ENCODE data around the gene MLF2. TPM values are rescaled to one million over a fixed set of nuclear protein-coding genes. Genes with fewer than 3 reads are reported as not detected.

MLF2 gene
- total and polyA plus RNA-seq, 2 of the 13 experiments (the other 11 are each of a cell fraction or from before 2014, with no cell fraction given): 88.1 to 167 TPM

- TF ChIP-seq, protein P1, sequence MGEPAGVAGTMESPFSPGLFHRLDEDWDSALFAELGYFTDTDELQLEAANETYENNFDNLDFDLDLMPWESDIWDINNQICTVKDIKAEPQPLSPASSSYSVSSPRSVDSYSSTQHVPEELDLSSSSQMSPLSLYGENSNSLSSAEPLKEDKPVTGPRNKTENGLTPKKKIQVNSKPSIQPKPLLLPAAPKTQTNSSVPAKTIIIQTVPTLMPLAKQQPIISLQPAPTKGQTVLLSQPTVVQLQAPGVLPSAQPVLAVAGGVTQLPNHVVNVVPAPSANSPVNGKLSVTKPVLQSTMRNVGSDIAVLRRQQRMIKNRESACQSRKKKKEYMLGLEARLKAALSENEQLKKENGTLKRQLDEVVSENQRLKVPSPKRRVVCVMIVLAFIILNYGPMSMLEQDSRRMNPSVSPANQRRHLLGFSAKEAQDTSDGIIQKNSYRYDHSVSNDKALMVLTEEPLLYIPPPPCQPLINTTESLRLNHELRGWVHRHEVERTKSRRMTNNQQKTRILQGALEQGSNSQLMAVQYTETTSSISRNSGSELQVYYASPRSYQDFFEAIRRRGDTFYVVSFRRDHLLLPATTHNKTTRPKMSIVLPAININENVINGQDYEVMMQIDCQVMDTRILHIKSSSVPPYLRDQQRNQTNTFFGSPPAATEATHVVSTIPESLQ (CRISPR knock-in tag; conservative IDR thresholded peaks at IDR 0.05): 0 out of 2 replicates have a peak, but pooled peaks have one; percentile 54
- TF ChIP-seq HDAC1 (CRISPR knock-in tag; IDR thresholded peaks at IDR 0.05): peak; percentile 87
- peak; percentile 74 for TF ChIP-seq NR2F2 (IDR thresholded peaks at IDR 0.05; ENCODE audit: borderline replicate concordance, low read depth)
- TF ChIP-seq SIN3A (IDR thresholded peaks at IDR 0.05; ENCODE audit: borderline replicate concordance, low read depth, low read length): no peak
- no peak; the same call in 1 of the 2 replicates for TF ChIP-seq MBD4 (IDR thresholded peaks at IDR 0.05; ENCODE audit: borderline replicate concordance, low read length)
- peak; percentile 67 for TF ChIP-seq MIXL1 (CRISPR knock-in tag; IDR thresholded peaks at IDR 0.05)
- peak; percentile 73; the same call in 1 of the 2 replicates for TF ChIP-seq ZNF362 (CRISPR knock-in tag; IDR thresholded peaks at IDR 0.05; ENCODE audit: borderline replicate concordance)
- TF ChIP-seq ZNF512B (CRISPR knock-in tag; IDR thresholded peaks at IDR 0.05; ENCODE audit: borderline replicate concordance): no peak
- TF ChIP-seq ZSCAN29 (CRISPR knock-in tag; conservative IDR thresholded peaks at IDR 0.05): 0 out of 2 replicates have a peak, but pooled peaks have one; percentile 31
- peak; percentile 76 for TF ChIP-seq RCOR2 (CRISPR knock-in tag; IDR thresholded peaks at IDR 0.05)
- no peak for TF ChIP-seq CBFB (CRISPR knock-in tag; IDR thresholded peaks at IDR 0.05)
- TF ChIP-seq RFX5 (IDR thresholded peaks at IDR 0.05; ENCODE audit: low read depth, low read length): no peak
- TF ChIP-seq ZSCAN5A (CRISPR knock-in tag; IDR thresholded peaks at IDR 0.05; ENCODE audit: borderline replicate concordance): 0 out of 2 replicates have a peak, but pooled peaks have one; percentile 15
- no peak for TF ChIP-seq ZSCAN30 (CRISPR knock-in tag; IDR thresholded peaks at IDR 0.05)
- TF ChIP-seq ZNF431 (CRISPR knock-in tag; IDR thresholded peaks at IDR 0.05; ENCODE audit: borderline replicate concordance, low read depth): 0 out of 2 replicates have a peak, but pooled peaks have one; percentile 46
- TF ChIP-seq ZNF30 (CRISPR knock-in tag; IDR thresholded peaks at IDR 0.05): no peak
- TF ChIP-seq MAFF (IDR thresholded peaks at IDR 0.05; ENCODE audit: low read depth, low read length): peak; percentile 47; the same call in 1 of the 2 replicates
Measured at GRCh38 chr12:6775185-6776174, 22.5 kb upstream of the MLF2 start (continued).
